GM19463 (cell line): ENCODE data around the gene EEF1G.
"Not testable (repeated sequence)": the region's sequence is repeated elsewhere in the genome, so short reads cannot be mapped to it uniquely, and the experiment has no call there.

Source experiments
- ATAC-seq: cut with Tn5 transposase; IDR thresholded peaks from one replicate; pipeline ENCODE4 v1.9.1; 2021; ENCODE audit warnings: mild to moderate bottlenecking, moderate library complexity; ENCODE audit not compliant: unreplicated experiment

Gene EEF1G, protein sequence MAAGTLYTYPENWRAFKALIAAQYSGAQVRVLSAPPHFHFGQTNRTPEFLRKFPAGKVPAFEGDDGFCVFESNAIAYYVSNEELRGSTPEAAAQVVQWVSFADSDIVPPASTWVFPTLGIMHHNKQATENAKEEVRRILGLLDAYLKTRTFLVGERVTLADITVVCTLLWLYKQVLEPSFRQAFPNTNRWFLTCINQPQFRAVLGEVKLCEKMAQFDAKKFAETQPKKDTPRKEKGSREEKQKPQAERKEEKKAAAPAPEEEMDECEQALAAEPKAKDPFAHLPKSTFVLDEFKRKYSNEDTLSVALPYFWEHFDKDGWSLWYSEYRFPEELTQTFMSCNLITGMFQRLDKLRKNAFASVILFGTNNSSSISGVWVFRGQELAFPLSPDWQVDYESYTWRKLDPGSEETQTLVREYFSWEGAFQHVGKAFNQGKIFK

DNA sequence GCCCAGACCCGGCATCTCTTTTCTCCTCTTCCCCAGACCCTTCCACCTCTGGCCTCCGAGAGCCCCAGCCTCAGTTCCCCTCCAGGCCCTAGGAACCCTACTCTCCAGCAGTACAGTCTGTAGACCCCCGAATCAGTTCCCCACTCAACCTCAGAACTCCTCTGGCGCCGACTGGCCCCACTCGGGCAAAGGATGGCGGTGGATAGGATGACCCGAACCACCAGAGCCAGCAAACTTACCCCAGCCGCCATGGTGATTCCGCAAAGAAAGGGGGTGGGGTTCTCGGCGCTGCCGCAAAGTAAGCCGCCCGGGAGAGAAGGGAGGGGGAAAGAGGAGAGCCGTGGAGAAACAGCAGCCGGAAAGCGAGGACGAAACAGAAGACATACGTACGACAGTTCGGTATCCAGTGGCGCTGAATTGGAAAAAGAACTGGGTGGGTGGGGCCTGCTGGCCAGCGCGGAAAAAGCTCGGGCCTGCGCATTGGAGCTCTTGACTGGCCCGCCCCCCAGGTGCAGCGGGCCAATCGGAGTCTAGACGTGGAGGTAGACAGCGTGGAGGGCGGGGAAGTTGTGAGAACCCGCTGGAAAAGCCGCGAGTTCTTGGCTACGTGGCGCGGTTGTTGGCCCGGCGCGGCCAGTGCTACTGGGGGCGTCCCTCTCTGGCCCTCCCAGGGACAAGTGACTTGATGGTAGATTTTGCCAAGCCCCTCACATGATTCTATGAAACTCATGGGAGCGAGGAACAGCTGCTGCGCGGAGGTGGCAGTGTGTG, at the start of gene EEF1G:
Gene EEF1G (minus strand): TSS at position 300 of the 771 bp plus-strand sequence. CDS start 49 bp downstream, at position 251.
- peak; percentile 89 for ATAC-seq

DNA sequence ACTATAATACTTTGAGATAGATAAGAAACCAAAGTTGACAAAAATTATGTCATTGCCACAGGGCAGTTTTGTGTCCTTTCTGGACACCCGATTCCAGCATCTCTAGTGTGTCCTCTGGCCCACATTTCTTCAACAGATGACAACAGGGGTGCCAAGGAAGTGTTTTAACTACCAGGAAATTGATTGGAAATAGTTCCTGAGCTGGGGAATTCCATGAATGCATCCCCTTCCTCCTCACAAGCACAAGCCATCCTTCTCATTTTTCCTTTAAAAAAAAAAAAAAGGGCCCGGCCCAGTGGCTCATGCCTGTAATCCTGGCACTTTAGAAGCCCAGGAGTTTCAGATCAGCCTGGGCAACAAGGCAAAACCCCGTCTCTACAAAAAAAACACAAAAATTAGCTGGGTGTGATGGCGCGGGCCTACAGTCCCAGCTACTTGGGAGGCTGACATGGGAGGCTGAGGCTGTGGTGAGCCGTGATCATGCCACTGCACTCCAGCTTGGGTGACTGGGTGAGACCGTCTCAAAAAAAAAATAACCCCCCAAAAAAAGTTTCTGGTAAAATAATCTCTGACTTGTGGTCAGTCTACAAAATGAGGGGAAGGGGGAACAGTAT, 48.9 kb upstream of the EEF1G start:
- no peak for ATAC-seq

DNA sequence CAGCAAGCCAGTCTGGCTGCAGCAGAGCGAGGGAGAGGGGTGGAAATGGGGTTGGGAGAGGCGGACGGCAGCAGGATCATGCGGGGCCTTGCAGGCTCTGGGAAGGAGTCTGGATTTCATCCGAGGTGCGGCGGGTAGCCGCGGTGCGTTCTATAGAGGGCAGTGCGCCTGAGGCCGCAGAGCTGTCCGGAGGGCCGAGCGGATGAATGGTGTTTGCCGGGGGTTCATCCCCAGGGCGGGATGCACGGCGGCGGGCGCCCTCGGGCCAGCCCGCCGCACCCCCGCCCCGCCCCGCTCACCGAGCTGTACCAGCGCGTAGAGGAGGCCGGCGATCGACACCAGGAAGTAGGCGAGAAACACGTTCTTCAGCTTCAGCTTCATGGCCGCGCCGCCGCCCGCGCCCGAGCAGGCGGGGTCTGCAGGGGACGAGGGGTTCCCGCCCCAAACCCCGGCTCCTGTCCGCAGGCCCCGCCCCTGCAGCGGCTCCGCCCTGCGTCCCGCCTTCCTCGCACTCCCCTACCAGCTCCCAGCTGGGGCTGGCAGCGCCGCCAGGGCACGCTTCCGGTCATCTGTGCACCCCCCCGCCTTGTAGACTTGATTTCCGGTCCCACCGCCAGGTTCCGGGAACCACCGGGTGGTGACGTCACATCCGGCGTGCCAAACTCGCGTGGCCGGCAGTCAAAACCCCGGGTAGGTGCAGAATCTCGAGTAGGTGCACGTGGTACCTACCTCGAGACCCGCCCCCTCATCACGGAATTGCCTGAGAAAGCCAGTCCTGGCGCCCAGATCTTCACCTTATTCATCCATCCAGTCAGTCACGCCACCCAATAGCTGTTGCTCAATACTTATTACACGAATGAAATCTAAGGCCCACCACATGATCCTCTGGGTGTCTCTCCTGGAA, 48.1 kb upstream of the EEF1G start, which contains the start of gene B3GAT3:
Gene B3GAT3 (minus strand): TSS at position 420 of the 904 bp plus-strand sequence. CDS start 39 bp downstream, at position 381.
- peak; percentile 97 for ATAC-seq

DNA sequence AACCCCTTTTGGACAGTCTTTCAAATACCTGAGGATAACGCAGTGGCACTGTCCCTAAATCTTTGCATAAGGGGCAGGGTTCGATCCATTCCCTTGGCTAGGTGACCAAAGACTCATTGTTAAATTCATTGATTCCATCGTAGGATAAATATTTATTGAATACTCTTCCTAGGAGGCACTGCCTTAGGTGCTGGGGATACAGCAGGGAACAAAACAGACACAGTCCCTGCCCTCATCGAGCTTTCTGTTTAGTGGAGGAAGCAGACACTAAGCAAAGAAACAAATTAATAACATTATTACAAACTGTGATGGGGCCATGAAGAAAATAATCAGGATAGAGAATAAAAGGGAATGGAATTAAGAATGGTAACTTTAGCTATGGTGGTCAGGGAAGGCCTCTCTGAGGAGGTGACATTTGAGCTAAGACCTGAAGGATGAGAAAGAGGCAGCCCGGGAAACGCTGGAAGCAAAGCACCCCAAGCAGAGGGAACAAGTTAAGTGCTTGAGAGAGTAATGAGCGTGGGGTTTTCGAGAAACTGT, 47.4 kb upstream of the EEF1G start:
- no peak for ATAC-seq

DNA sequence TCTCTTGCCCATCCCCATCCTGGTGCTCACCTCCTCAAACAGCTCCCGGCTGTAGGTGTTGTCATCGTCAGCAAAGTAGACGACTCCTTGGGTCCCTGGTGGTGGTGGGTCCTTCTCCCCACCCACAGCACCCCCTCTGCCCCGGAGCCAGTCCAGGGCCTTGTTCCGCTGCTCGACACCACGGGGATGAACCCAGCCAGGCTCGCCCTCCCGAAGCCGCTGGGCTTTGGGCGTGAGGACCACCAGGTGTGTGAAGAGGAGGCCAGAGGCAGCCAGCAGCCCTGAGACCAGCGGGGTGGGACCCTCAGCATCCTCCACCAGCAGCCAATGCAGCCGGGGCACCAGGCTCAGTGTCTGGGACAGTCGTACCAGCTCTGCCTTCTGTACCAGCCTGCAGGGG, 43.3 kb upstream of the EEF1G start:
- ATAC-seq, result not testable (repeated sequence)

DNA sequence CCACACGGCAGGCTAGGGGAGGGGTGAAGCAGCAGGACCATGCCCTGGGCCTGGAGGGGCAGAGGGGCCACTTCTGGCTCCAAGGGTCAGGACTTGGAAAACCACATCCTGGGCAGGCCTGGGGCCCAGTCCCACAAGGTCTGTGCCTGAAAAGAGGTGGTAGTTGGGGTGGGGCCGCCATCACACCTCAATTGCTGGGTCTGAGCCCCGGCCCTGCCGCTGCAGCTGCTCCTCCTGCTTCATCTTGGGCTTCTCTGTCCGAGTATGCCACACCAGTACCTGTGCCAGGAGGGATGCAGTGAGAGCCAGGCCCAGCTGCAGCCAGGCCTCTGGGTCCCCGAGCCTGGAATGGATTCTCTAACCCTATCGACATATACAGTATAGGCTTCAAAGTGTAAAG, 41.8 kb upstream of the EEF1G start:
- ATAC-seq, result no peak

DNA sequence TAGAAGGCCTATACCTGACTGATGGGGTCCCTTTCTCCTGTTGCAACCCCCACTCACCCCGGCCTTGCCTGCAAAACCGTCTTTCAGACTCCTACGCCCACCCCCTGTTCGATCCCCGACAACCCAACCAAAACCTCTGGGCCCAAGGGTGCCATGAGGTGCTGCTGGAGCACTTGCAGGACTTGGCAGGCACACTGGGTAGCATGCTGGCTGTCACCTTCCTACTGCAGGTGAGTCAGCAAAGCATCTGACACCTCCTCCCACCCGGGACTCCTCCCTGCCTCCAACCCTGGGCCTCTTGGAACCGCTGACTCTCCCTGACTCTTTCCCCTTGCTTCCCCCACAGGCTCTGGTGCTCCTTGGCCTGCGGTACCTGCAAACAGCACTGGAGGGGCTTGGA, 40.6 kb upstream of the EEF1G start:
- ATAC-seq, result no peak

DNA sequence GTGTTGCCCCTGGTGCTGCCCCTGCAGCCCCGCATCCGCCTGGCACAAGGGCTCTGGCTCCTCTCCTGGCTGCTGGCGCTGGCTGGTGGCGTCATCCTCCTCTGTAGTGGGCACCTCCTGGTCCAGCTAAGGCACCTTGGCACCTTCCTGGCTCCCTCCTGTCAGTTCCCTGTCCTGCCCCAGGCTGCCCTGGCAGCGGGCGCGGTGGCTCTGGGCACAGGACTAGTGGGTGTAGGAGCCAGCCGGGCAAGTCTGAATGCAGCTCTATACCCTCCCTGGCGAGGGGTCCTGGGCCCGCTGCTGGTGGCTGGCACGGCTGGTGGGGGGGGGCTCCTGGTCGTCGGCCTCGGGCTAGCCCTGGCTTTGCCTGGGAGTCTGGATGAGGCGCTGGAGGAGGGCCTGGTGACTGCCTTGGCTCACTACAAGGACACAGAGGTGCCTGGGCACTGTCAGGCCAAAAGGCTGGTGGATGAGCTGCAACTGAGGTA, 39.6 kb upstream of the EEF1G start:
- no peak for ATAC-seq

DNA sequence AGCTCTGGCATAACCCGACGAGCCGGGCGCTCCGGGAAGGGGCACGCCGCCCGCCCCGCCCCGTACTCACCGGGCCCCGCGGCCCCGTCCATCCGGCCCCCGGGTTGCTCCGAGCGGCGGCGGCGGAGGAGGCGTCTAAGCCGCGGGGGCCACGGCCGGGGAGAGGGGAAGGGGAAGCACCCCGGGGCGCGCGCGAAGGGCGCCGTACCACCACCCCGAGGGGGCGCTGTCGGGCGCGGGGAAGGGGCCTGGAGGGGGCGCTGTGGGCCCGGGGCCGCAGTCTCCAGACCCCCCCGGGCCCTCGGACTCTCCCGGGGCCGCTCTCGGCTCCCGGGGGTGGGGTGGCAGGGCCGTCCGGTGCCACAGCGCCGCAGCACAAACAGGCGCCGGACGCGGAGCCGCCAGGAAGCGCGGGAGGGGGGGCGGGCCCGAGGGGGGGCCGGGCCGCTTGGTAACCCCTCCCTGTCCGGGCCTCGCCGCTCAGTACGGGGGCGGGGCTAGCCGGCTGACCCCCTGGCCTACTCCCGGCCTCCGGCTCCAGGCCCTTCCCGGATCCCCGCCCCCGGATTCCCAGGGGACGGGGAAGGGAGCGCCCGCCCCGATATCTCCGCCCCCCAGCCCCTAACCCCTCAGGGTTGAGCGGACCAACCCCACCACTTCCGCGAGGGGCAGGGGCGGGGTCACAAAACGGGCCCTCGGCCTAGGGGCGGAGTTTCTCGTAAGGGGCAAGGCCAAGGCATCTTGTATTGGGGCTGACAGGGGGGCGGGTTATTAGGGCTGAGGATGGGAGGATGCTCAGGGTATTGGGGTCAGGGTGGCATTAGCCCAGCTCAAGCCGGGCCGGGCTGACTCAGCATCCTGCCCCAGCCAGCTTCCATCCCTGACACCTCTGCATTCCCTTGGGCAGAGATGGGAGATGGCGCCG, 38.9 kb upstream of the EEF1G start, which contains the start of the genes EML3 and ROM1:
Gene EML3 (minus strand): TSS at position 410 of the 925 bp plus-strand sequence. CDS start 318 bp downstream, at position 92.
Gene ROM1 (plus strand): TSS at position 892 of the 925 bp plus-strand sequence. CDS start 25 bp downstream, at position 917.
- ATAC-seq, result peak; percentile 74

DNA sequence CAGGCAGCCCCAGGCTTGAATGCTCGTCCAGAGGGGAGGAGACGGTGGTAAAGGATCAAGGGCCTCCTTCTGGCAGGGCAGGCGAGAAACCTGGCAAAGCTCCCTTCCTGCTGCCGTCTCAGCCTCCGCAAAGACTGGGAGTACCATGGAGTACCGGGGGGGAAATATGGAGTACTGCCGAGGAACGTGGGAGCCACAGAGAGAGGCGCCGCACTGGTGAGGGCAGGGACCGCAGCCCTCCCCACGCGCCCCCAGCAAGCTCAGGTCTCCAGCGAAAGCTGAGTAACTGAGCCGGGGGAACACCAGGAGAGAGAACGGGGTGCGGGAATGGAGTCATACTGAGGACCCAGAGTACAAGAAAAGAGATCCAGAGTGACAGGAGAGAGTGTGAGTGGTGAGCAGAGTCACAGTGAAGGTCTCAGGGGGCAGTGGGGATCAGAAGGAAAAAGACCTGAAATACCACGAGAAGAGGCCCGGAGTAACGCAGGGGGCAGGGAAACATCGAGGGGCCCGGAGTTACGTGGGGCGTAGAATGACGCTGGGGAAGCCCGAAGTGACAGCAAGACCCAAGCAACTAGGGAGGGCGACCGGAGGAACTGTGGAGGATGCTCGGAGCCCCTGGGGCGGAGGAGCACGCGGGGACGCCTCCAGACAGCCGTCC, 38.1 kb upstream of the EEF1G start:
- ATAC-seq, result peak; percentile 16

DNA sequence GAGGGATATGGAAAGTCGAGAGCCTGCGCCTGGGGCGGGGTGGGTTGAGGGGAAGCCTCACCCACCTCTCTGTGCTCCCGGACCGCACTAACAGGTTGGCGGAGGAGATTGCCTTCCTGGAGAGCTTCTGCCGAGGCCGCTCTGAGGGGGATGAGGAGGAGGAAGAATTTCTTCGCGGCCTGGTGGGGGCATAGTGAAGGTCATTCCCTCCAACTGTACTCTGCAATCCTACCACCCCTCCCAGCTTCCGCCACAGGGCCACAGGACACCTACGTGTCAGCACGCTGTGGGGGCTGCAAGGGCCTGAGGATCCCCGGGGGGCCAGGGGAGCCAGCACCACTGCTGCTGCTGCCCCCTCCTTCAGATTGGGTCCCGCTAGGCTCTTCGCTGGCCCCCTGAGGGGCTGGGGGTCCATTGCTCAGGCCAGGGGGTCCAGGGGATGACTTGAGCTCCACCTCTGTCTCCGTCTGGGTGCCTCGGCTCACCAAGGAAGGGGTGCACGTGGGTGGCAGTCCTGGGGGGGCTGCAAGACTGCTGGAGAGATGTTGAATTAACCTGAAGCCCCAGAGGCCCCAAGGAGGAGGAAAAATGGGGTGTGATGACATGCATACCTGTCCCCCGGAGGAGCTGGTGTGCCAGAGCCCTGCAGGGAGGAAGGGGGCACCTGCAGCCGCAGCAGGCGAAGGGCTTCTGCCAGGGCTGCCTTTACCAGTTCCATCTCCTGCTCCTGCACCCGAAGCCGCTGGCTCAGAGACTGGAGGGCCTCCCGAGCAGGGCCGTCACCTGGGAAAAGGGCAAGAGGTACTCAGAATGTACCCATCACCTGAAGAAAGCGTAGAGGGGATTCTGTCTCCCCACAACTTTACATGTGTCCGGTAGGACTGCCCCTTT, 37.4 kb upstream of the EEF1G start:
- no peak for ATAC-seq

DNA sequence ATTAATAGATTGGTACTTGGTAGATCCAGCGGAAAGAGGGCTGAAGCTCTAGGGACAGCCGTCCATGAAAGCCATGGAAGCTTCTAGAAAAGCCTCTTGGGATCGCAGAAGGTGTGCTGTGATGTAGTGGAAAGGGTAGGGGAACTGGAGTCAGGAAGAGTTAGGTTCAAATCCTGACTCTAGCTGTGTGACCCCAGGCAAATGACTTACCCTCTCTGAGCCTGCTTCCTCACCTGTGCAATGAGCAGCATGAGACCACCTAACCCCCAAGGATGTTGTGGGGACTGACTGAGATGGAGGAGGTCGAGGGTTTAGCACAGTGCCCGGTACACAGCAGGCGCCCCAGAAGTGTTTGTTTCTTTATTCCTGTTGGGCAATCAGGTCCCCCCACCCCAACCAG, 36.7 kb upstream of the EEF1G start:
- ATAC-seq, result no peak

DNA sequence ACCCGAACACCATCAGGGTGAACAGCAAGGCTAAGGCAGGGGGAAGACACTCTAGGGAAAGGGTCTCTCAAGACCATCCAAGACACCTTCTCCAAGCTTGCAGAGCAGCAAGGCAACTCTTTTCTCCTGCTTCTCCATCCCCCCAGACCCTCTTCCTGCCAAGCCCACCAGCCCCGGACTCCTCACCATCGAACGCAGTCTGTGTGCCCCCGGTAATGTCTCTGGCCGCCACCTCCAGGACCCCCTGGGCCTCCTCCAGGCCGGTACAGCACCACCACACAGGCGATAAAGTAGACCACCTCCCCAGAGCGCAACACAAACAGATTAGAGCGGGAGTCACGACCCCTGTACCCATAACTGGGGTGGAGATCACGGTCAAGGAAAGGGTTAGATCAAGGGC, 35.1 kb upstream of the EEF1G start:
- no peak for ATAC-seq

DNA sequence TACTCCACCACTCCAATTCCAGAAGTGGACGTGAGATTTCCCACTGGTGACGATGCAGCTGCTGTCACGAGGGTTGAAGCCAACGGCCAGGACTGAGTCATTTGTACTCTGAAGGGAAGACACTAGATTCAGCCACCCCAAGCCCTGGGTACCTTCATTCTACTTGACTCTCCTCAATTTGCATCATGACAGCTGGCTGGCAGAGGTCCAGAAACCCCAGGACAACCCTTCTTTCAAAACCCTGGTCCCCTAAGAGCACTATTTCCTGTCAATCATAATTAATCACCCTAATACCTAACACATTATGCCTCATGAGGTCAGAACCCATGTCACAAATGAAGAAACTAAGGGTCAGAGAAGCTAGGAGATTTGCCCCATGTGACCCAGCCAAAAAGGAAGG, 34.0 kb upstream of the EEF1G start:
- no peak for ATAC-seq

DNA sequence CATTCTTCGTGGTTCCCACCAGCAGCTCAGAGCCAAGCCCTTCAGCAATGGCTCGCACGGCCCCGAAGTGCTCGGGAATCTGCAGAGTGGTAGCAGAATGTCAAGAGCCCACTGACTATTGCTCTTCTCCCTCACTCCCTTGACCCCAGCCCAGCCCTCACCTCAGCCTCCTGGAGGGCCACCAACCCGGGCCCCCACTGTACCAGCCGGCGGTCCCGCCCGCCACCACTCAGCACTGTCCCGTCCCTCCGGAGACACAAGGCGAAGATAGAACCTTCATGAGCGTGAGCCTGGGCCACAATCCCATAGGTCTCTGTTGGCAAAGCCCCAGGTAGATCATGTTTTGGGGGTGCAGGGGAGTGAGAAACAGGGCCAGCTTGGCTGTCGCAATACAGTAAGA, 32.2 kb upstream of the EEF1G start:
- ATAC-seq, result no peak

DNA sequence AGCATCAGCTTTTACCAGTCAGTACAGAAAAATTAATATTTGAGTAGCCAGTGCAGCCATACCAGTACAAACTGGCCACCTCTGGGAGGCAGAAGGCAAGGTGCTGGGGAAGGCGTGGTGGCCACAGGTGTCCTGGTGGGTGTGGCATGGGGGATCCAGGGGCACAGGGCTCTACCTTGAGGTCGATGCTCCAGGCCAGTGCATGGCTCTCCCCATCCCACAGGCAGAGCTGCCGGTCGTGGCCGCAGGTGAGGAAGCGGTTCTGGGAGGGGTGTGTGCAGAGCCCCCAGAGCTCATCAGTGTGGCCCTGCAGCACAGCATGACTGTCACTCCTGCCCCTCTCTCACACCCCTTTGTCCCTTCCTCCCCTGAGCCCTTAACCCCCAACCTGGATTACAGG, 31.8 kb upstream of the EEF1G start:
- ATAC-seq, result no peak

DNA sequence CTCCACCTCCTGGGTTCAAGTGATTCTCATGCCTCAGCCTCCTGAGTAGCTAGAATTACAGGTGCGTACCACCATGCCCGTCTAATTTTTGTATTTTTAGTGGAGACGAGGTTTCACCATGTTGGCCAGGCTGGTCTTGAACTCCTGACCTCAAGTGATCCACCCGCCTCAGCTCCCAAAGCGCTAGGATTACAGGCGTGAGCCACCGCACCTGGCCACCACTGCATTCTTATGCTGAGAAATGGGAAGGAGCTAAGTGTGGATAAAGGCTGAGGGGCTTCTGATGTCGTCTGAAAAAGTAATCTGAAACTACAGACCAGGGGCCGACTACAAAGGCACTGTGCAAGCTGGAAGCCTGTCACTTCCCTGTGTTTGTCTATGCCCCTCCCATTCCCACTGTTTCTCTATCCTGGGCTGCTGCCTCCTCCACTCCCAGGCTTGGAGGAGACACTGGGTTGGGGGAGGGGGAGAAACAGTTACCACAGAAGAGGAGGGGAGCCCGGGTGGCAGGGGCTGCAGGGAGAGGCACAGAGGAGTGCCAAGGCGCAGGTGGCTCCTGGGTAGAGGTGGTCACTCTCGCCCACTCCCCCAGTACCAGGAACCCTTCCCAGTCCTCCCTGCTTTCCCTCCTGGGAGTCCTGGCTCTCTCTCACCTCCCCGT, 30.9 kb upstream of the EEF1G start:
- ATAC-seq, result no peak
